C4-2B (cell line): ENCODE results near the gene TBC1D9.
A peak's percentile ranks its signal among the peaks of the same experiment; 100 is the strongest.
"Not testable (repeated sequence)": the region's sequence is repeated elsewhere in the genome, so short reads cannot be mapped to it uniquely, and the experiment has no call there.

Experiments used
- H3K27ac ChIP-seq: fragments of 450-650 bp; 2 replicates; pipeline ENCODE4 v1.5.1; 2017
- CTCF ChIP-seq: fragments of 450-650 bp; conservative IDR thresholded peaks from 2 replicates; pipeline ENCODE4 v1.5.1; 2017; ENCODE audit warnings: mild to moderate bottlenecking
- ZFX ChIP-seq: fragments of 450-650 bp; IDR thresholded peaks from 2 replicates; pipeline ENCODE4 v1.6.1; 2017

The TBC1D9 gene

GRCh38 chr4:140753329-140753728, 2.9 kb downstream of the TBC1D9 start:
- H3K27ac ChIP-seq = no peak overlapping the region
- no peak for TF ChIP-seq ZFX
- TF ChIP-seq CTCF = no peak

GRCh38 chr4:140752291-140753068, 3.7 kb downstream of the TBC1D9 start:
- TF ChIP-seq CTCF (no peak), ZFX (no peak)
- no peak overlapping the region for H3K27ac ChIP-seq

- TF ChIP-seq CTCF (no peak), ZFX (no peak)
These were observed 5.7 kb downstream of the TBC1D9 start for GRCh38 chr4:140750470-140750869.

GRCh38 chr4:140748171-140748570, 8.0 kb downstream of the TBC1D9 start:
- TF ChIP-seq CTCF = no peak
- no peak for TF ChIP-seq ZFX
- H3K27ac ChIP-seq = no peak overlapping the region

More at GRCh38 chr4:140750470-140750869, 5.7 kb downstream of the TBC1D9 start:
- H3K27ac ChIP-seq = no peak overlapping the region

GRCh38 chr4:140746546-140746945, 9.6 kb downstream of the TBC1D9 start:
- H3K27ac ChIP-seq = not testable (repeated sequence)

GRCh38 chr4:140744421-140744820, 11.8 kb downstream of the TBC1D9 start:
- TF ChIP-seq ZFX (no peak), CTCF (no peak)
- H3K27ac ChIP-seq = no peak overlapping the region

- no peak overlapping the region for H3K27ac ChIP-seq
- TF ChIP-seq CTCF (peak; percentile 27), ZFX (no peak)
These were observed 12.8 kb downstream of the TBC1D9 start for GRCh38 chr4:140743194-140743931.
